Stomach (tissue), 4 donors: Measurements from ENCODE around the gene CD300C.

Experiments used
- POLR2AphosphoS5 ChIP-seq, 3 donors: sonication (generic); formaldehyde crosslinking; IDR thresholded peaks; one replicate each; pipeline ENCODE4 v1.6.1; 2016; ENCODE audit warnings: antibody characterized with exemption in 3 of 3
- TF ChIP-seq, protein P1 (sequence below), 7 experiments: fragments of 450-650 bp in 4 of 7; fragments of 200-600 bp in 3 of 7; sonication (generic) in 3 of 7; IDR thresholded peaks; one replicate each; pipeline ENCODE4 v1.5.1; 2016 to 2019; ENCODE audit warnings: antibody characterized with exemption in 7 of 7, control low read depth in 2 of 7, mild to moderate bottlenecking in 1 of 7

GRCh38 chr17:74592087-74592990 lies 46.4 kb upstream of the CD300C start, which contains the start of gene CD300LD:
- TF ChIP-seq, protein P1, sequence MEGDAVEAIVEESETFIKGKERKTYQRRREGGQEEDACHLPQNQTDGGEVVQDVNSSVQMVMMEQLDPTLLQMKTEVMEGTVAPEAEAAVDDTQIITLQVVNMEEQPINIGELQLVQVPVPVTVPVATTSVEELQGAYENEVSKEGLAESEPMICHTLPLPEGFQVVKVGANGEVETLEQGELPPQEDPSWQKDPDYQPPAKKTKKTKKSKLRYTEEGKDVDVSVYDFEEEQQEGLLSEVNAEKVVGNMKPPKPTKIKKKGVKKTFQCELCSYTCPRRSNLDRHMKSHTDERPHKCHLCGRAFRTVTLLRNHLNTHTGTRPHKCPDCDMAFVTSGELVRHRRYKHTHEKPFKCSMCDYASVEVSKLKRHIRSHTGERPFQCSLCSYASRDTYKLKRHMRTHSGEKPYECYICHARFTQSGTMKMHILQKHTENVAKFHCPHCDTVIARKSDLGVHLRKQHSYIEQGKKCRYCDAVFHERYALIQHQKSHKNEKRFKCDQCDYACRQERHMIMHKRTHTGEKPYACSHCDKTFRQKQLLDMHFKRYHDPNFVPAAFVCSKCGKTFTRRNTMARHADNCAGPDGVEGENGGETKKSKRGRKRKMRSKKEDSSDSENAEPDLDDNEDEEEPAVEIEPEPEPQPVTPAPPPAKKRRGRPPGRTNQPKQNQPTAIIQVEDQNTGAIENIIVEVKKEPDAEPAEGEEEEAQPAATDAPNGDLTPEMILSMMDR (IDR thresholded peaks at IDR 0.05) = no peak
- no peak for TF ChIP-seq POLR2AphosphoS5 (IDR thresholded peaks at IDR 0.05)
